Measurements from ENCODE around the gene SLC2A1. TPM values are rescaled to one million over a fixed set of nuclear protein-coding genes. Genes with fewer than 3 reads are reported as not detected.

SLC2A1 gene
- total RNA-seq, 1 experiment from 2014 or later = 327 TPM

GRCh38 chr1:42975561-42976225, 17.0 kb upstream of the SLC2A1 start:
- no peak overlapping the region for H3K4me2 ChIP-seq
- DNase-seq = no peak
- 0 out of 2 replicates have a peak, but pooled peaks cover 10% of the 10 kb centered on the region for H3K4me1 ChIP-seq (replicated peaks; ENCODE audit: insufficient read depth)
- intact Hi-C loops (cut with micrococcal nuclease; ENCODE audit: unreplicated experiment) = no loop called here
- H3K4me3 ChIP-seq = no peak overlapping the region
- no TSS peak for BruUV-seq (replicated peaks)
- H3K36me3 ChIP-seq (ENCODE audit: low read depth) = no peaks in the 10 kb centered on the region
- H3K79me2 ChIP-seq (ENCODE audit: low read depth) = no peaks in the 10 kb centered on the region
- no peaks in the 10 kb centered on the region for H3F3A ChIP-seq (ENCODE audit: insufficient read depth, low read depth)
- CTCF ChIA-PET = no interaction called here
- H3K27me3 ChIP-seq (ENCODE audit: insufficient read depth, low read depth) = no peaks in the 10 kb centered on the region
- H2AFZ ChIP-seq = no peak overlapping the region
- POLR2A ChIA-PET (ENCODE audit: unreplicated experiment) = interaction anchor here (0.5 kb wide), 2 partner anchors 43 to 56 kb away, joined by 3 to 5 read pairs; no protein-coding TSS in a partner anchor
- H3K9me2 ChIP-seq (ENCODE audit: insufficient read depth) = no peaks in the 10 kb centered on the region
- H4K20me1 ChIP-seq (ENCODE audit: insufficient read depth) = no peaks in the 10 kb centered on the region
- no peak overlapping the region for H3K27ac ChIP-seq
- H3K9me3 ChIP-seq (ENCODE audit: insufficient read depth, low read depth) = no peaks in the 10 kb centered on the region
- TF ChIP-seq EZH2 (IDR thresholded peaks at IDR 0.05; ENCODE audit: low read depth) = no peak
- TF ChIP-seq CTCF (conservative IDR thresholded peaks at IDR 0.05) = no peak

- H3K9me2 ChIP-seq (ENCODE audit: insufficient read depth) = no peaks in the 10 kb centered on the region
- ChIA-PET POLR2A (ENCODE audit: unreplicated experiment) (interaction anchor here (0.5 to 0.6 kb wide), 2 partner anchors 47 to 57 kb away, joined by 3 read pairs; no protein-coding TSS in a partner anchor), CTCF (no interaction called here)
- H3K36me3 ChIP-seq (ENCODE audit: low read depth) = no peaks in the 10 kb centered on the region
- H3K79me2 ChIP-seq (ENCODE audit: low read depth) = no peaks in the 10 kb centered on the region
- 0 out of 2 replicates have a peak, but pooled peaks cover 10% of the 10 kb centered on the region for H3K4me1 ChIP-seq (replicated peaks; ENCODE audit: insufficient read depth)
- H3K27me3 ChIP-seq (ENCODE audit: insufficient read depth, low read depth) = no peaks in the 10 kb centered on the region
- BruUV-seq (replicated peaks) = no TSS peak
- intact Hi-C loops (cut with micrococcal nuclease; ENCODE audit: unreplicated experiment) = no loop called here
- no peak overlapping the region for H3K27ac ChIP-seq
- no peak for DNase-seq
- no peak overlapping the region for H3K4me3 ChIP-seq
- no peaks in the 10 kb centered on the region for H4K20me1 ChIP-seq (ENCODE audit: insufficient read depth)
- H2AFZ ChIP-seq = no peak overlapping the region
- H3F3A ChIP-seq (ENCODE audit: insufficient read depth, low read depth) = no peaks in the 10 kb centered on the region
- H3K9me3 ChIP-seq (ENCODE audit: insufficient read depth, low read depth) = no peaks in the 10 kb centered on the region
- no peak overlapping the region for H3K4me2 ChIP-seq
- no peak for TF ChIP-seq CTCF (conservative IDR thresholded peaks at IDR 0.05)
- TF ChIP-seq EZH2 (IDR thresholded peaks at IDR 0.05; ENCODE audit: low read depth) = no peak
Measured at GRCh38 chr1:42974767-42975437, 16.2 kb upstream of the SLC2A1 start.

- no peaks in the 10 kb centered on the region for H3F3A ChIP-seq (ENCODE audit: insufficient read depth, low read depth)
- H2AFZ ChIP-seq = no peak overlapping the region
- CTCF ChIA-PET = no interaction called here
- intact Hi-C loops (cut with micrococcal nuclease; ENCODE audit: unreplicated experiment) = no loop called here
- POLR2A ChIA-PET (ENCODE audit: unreplicated experiment) = no interaction called here
- no peaks in the 10 kb centered on the region for H3K79me2 ChIP-seq (ENCODE audit: low read depth)
- H3K4me2 ChIP-seq = no peak overlapping the region
- peaks cover 12% of the 10 kb centered on the region for H3K4me1 ChIP-seq (replicated peaks; ENCODE audit: insufficient read depth)
- no peaks in the 10 kb centered on the region for H3K27me3 ChIP-seq (ENCODE audit: insufficient read depth, low read depth)
- no TSS peak for BruUV-seq (replicated peaks)
- no peak overlapping the region for H3K4me3 ChIP-seq
- no peak overlapping the region for H3K27ac ChIP-seq
- H3K36me3 ChIP-seq (ENCODE audit: low read depth) = no peaks in the 10 kb centered on the region
- H4K20me1 ChIP-seq (ENCODE audit: insufficient read depth) = no peaks in the 10 kb centered on the region
- DNase-seq = no peak
- H3K9me3 ChIP-seq (ENCODE audit: insufficient read depth, low read depth) = no peaks in the 10 kb centered on the region
- TF ChIP-seq EZH2 (IDR thresholded peaks at IDR 0.05; ENCODE audit: low read depth) (no peak), CTCF (conservative IDR thresholded peaks at IDR 0.05) (no peak)
- H3K9me2 ChIP-seq (ENCODE audit: insufficient read depth) = no peaks in the 10 kb centered on the region
Measured at GRCh38 chr1:42973799-42974198, 15.1 kb upstream of the SLC2A1 start.

All from PC-9 (cell line).